CD14-positive monocyte (primary cell): ENCODE measurements around the gene CACNA1B. TPM values are rescaled to one million over a fixed set of nuclear protein-coding genes. Genes with fewer than 3 reads are reported as not detected.

Experiments
- DNase-seq, 3 donors: peaks; one replicate each; pipeline ENCODE4 v3.0.0-alpha.2; 2011 to 2022
- H2AFZ ChIP-seq: 2 replicates; pipeline ENCODE4 v1.6.0; 2012; ENCODE audit warnings: mild to moderate bottlenecking, low read depth, low read length, inconsistent platforms; ENCODE audit not compliant: insufficient read depth, poor library complexity, severe bottlenecking
- H3K27ac ChIP-seq, 2 donors: 1 replicate in 1 of 2; 2 replicates in 1 of 2; pipeline ENCODE4 v1.5.1; 2012 to 2013; ENCODE audit warnings: low read length in 2 of 2, control low read depth in 1 of 2, inconsistent platforms in 1 of 2, low read depth in 1 of 2, mild to moderate bottlenecking in 1 of 2
- H3K27me3 ChIP-seq, 2 donors: one replicate each; pipeline versions ENCODE4 v1.6.0 to v1.6.1; 2011 to 2013; ENCODE audit warnings: low read length in 2 of 2; ENCODE audit not compliant: control insufficient read depth in 2 of 2, insufficient read depth in 2 of 2
- H3K36me3 ChIP-seq, 2 donors: replicated peaks in 1 of 2; 1 replicate in 1 of 2; 2 replicates in 1 of 2; pipeline versions ENCODE4 v1.5.1 to v1.6.1; 2012 to 2013; ENCODE audit warnings: low read length in 2 of 2, control low read depth in 1 of 2, inconsistent platforms in 1 of 2, mild to moderate bottlenecking in 1 of 2; ENCODE audit not compliant: insufficient read depth in 2 of 2, control insufficient read depth in 1 of 2
- H3K4me1 ChIP-seq, 2 donors: 1 replicate in 1 of 2; 2 replicates in 1 of 2; pipeline versions ENCODE4 v1.5.1 to v1.6.1; 2012 to 2013; ENCODE audit warnings: low read length in 2 of 2, control low read depth in 1 of 2, inconsistent platforms in 1 of 2, mild to moderate bottlenecking in 1 of 2, moderate library complexity in 1 of 2; ENCODE audit not compliant: insufficient read depth in 2 of 2, control insufficient read depth in 1 of 2
- H3K4me2 ChIP-seq: replicated peaks from 2 replicates; pipeline ENCODE3; 2012; ENCODE audit warnings: low read length, moderate library complexity, mild to moderate bottlenecking; ENCODE audit not compliant: poor library complexity, severe bottlenecking; ENCODE audit errors: extremely low read depth
- H3K4me3 ChIP-seq, 3 experiments: fragments of 200-600 bp in 1 of 3; sonication (generic) in 1 of 3; replicated peaks in 1 of 3; 1 replicate in 2 of 3; 2 replicates in 1 of 3; pipeline ENCODE4 v1.5.1; 2011 to 2013; ENCODE audit warnings: low read length in 3 of 3, mild to moderate bottlenecking in 3 of 3, control low read depth in 2 of 3, low read depth in 2 of 3, inconsistent platforms in 1 of 3, moderate library complexity in 1 of 3
- H3K79me2 ChIP-seq: 2 replicates; pipeline ENCODE4 v1.6.0; 2012; ENCODE audit warnings: mild to moderate bottlenecking, control low read depth, inconsistent platforms, low read length, moderate library complexity; ENCODE audit not compliant: insufficient read depth
- H3K9ac ChIP-seq: 2 replicates; pipeline ENCODE4 v1.6.0; 2017; ENCODE audit warnings: low read length, mild to moderate bottlenecking; ENCODE audit not compliant: insufficient read depth, poor library complexity, severe bottlenecking
- H3K9me3 ChIP-seq, 2 donors: replicated peaks in 1 of 2; 1 replicate in 1 of 2; 2 replicates in 1 of 2; pipeline versions ENCODE4 v1.5.1 to v1.6.1; 2012 to 2013; ENCODE audit warnings: low read length in 2 of 2, control low read depth in 1 of 2; ENCODE audit not compliant: control insufficient read depth in 1 of 2, insufficient read depth in 1 of 2
- H4K20me1 ChIP-seq: 2 replicates; pipeline ENCODE4 v1.6.0; 2012; ENCODE audit warnings: mild to moderate bottlenecking, low read length, control low read depth, moderate library complexity; ENCODE audit not compliant: insufficient read depth
- H3K27ac Mint-ChIP-seq, 7 donors: one replicate each; pipeline ENCODE4 v1.8.0; 2020; ENCODE audit warnings: mild to moderate bottlenecking in 7 of 7, mixed read lengths in 7 of 7, moderate library complexity in 6 of 7, inconsistent platforms in 2 of 7
- H3K27me3 Mint-ChIP-seq, 3 donors: one replicate each; pipeline ENCODE4 v1.8.0; 2021 to 2022; ENCODE audit warnings: low read depth in 3 of 3, mild to moderate bottlenecking in 3 of 3, mixed read lengths in 3 of 3, moderate library complexity in 3 of 3, inconsistent platforms in 1 of 3
- H3K36me3 Mint-ChIP-seq, 2 donors: one replicate each; pipeline ENCODE4 v1.8.0; 2020; ENCODE audit warnings: mixed read lengths in 2 of 2, inconsistent platforms in 1 of 2, mild to moderate bottlenecking in 1 of 2
- H3K4me1 Mint-ChIP-seq: one replicate; pipeline ENCODE4 v1.8.0; 2020; ENCODE audit warnings: mild to moderate bottlenecking, mixed read lengths
- H3K4me3 Mint-ChIP-seq, 2 donors: one replicate each; pipeline ENCODE4 v1.8.0; 2020; ENCODE audit warnings: mild to moderate bottlenecking in 2 of 2, mixed read lengths in 2 of 2, moderate library complexity in 1 of 2
- H3K9me3 Mint-ChIP-seq, 7 donors: one replicate each; pipeline ENCODE4 v1.8.0; 2020 to 2022; ENCODE audit warnings: mixed read lengths in 7 of 7, mild to moderate bottlenecking in 6 of 7, moderate library complexity in 6 of 7, inconsistent platforms in 2 of 7
- CTCF ChIP-seq: fragments of 200-600 bp; IDR thresholded peaks from one replicate; pipeline ENCODE4 v1.8.0; 2022; ENCODE audit warnings: antibody characterized with exemption, mild to moderate bottlenecking
- WGBS: methylation state at CpG from one replicate; pipeline ENCODE4 v1.1.5; 2013; ENCODE audit warnings: missing lambda C conversion rate; ENCODE audit not compliant: insufficient coverage; 5-methylcytosine and 5-hydroxymethylcytosine counted together
- intact Hi-C, 2 donors: fragments of 100-400 bp; cut with micrococcal nuclease; formaldehyde crosslinking; loops; one replicate each; pipeline versions ENCODE4 v1.15.0 to v1.15.1; 2023
- polyA plus RNA-seq, 3 donors: library from polyadenylated mRNA; depleted of rRNA in 1 of 3; unstranded in 2 of 3; stranded (reverse) in 1 of 3; fragments of 300-500 nt in 2 of 3; fragments of >200 nt in 1 of 3; fragmentation: Illumina TruSeq in 2 of 3; gene quantifications; 1 replicate in 2 of 3; 2 replicates in 1 of 3; pipeline ENCODE4 v1.2.3, GENCODE V29; 2012 to 2021

Gene CACNA1B
- polyA plus RNA-seq, 3 donors: not detected

DNA sequence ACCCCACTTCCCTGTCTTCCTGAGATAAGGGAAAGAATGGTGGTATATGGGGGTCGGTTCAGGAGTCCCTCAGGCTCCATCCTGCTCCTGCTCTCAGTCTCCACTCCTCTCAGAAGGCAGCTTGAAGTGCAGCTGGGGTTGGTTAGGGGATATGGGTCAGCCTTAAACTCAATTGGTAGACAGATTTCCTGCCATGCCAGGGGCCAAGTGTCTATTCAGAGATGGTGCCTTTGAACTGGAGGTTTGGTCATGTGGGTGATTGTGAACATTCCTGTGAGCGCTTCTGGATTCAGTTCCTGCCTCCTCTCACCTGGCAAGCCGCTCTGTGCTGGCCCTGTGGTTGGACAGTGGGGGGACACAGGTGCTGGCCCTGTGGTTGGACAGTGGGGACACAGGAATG is 35.1 kb downstream of the CACNA1B start:
- Mint-ChIP-seq H3K27me3 (peaks cover 2 to 9% (median 4%) of the 10 kb centered on the region in 3 donors), H3K4me1 (no peaks in the 10 kb centered on the region), H3K27ac (no peak overlapping the region), H3K36me3 (no peaks in the 10 kb centered on the region), H3K9me3 (peaks cover 0 to 2% (median 0%) of the 10 kb centered on the region in 7 donors), H3K4me3 (no peak overlapping the region)
- Histone ChIP-seq H3K79me2 (no peaks in the 10 kb centered on the region), H3K4me3 (no peak overlapping the region), H4K20me1 (no peaks in the 10 kb centered on the region), H3K27ac (no peak overlapping the region), H3K4me2 (no peak overlapping the region), H3K36me3 (no peaks in the 10 kb centered on the region), H2AFZ (no peak overlapping the region), H3K27me3 (no peaks in the 10 kb centered on the region), H3K9me3 (no peaks in the 10 kb centered on the region), H3K9ac (no peak overlapping the region), H3K4me1 (no peaks in the 10 kb centered on the region)
- 95% methylated on average over 2 of the region's 3 CpGs for WGBS
- TF ChIP-seq CTCF: no peak
- no peak for DNase-seq
- intact Hi-C loops: no loop called here

- Histone ChIP-seq H4K20me1 (no peaks in the 10 kb centered on the region), H3K27me3 (no peaks in the 10 kb centered on the region), H3K4me2 (no peak overlapping the region), H3K9me3 (no peaks in the 10 kb centered on the region), H2AFZ (no peak overlapping the region), H3K9ac (no peak overlapping the region), H3K27ac (no peak overlapping the region), H3K79me2 (no peaks in the 10 kb centered on the region), H3K4me3 (no peak overlapping the region), H3K4me1 (no peaks in the 10 kb centered on the region), H3K36me3 (no peaks in the 10 kb centered on the region)
- no peak for DNase-seq
- Mint-ChIP-seq H3K9me3 (peaks cover 0 to 2% (median 0%) of the 10 kb centered on the region in 7 donors), H3K4me1 (no peaks in the 10 kb centered on the region), H3K27me3 (peaks cover 2 to 9% (median 3%) of the 10 kb centered on the region in 3 donors), H3K4me3 (no peak overlapping the region), H3K36me3 (no peaks in the 10 kb centered on the region), H3K27ac (no peak overlapping the region)
- 73% methylated on average over 3 of the region's 7 CpGs for WGBS
- intact Hi-C loops: no loop called here
- no peak for TF ChIP-seq CTCF
These were observed 35.5 kb downstream of the CACNA1B start for GRCh38 chr9:137913132-137913531.
